GM12872 (cell line): Measurements from ENCODE around the gene CCDC80.

Source experiments
- TF ChIP-seq, protein P1 (sequence below): IDR thresholded peaks from 3 replicates; pipeline ENCODE4 v1.5.1; 2011; ENCODE audit warnings: low read depth, mild to moderate bottlenecking, low read length, moderate library complexity; ENCODE audit not compliant: insufficient read depth

CCDC80 gene

DNA sequence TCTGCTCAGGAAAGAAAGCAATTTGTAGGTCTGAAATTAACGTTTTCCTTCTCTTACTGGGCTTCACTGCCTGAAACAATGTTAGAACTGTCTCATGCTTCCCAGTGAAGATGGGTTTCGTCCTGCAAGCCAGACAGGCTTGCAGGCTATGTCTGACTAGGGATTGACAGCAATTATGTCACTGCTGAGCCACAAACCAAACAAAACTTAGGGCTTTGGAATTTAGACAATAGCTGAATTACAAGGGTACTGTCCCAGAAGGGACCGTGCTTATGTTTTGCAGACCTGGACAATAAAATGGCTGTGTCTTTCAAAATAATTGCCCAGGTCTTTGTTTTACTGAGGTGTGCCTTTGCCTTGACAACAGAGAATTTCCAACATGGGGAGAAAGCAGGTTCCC, 46.3 kb upstream of the CCDC80 start:
- TF ChIP-seq, protein P1, sequence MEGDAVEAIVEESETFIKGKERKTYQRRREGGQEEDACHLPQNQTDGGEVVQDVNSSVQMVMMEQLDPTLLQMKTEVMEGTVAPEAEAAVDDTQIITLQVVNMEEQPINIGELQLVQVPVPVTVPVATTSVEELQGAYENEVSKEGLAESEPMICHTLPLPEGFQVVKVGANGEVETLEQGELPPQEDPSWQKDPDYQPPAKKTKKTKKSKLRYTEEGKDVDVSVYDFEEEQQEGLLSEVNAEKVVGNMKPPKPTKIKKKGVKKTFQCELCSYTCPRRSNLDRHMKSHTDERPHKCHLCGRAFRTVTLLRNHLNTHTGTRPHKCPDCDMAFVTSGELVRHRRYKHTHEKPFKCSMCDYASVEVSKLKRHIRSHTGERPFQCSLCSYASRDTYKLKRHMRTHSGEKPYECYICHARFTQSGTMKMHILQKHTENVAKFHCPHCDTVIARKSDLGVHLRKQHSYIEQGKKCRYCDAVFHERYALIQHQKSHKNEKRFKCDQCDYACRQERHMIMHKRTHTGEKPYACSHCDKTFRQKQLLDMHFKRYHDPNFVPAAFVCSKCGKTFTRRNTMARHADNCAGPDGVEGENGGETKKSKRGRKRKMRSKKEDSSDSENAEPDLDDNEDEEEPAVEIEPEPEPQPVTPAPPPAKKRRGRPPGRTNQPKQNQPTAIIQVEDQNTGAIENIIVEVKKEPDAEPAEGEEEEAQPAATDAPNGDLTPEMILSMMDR, result no peak

DNA sequence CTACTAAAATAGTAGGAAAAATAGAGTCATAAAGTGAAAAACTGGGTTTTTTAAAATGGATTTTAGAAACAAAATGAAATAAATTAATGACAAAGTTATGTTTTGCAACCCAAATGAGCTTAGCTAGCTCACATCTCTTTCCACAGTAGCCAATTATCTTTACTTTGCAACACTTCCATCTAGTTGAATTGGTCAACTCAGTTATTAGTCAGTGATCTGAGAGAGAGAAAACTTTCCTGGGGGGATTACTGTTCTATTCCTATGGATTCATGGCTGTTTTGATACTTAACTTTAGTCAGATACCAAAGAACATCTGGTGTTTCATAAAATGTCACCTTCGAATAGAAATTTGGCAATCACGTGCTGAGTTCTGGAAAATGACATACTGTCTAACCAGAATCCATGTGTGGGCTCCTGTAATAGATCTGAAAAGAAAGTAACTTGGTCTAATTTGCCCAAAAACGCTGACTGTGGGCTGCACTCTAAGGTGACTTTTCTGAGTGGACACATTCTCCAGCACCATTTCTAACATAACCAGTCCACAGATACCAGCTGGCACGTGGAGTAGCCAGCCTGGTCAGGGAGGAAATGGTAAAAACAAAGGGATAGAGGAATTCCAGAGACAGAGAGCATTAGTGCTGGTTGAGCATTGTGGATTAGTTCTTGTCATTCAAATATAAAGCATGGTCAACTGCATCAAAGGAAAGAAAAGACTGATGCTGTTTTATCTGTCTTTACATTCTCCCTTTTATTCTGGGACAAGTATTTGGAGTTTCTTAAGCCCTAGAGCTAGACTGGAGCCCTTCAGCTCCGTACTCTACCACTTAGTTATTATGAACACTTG, 45.2 kb upstream of the CCDC80 start:
- TF ChIP-seq, protein P1, result no peak

DNA sequence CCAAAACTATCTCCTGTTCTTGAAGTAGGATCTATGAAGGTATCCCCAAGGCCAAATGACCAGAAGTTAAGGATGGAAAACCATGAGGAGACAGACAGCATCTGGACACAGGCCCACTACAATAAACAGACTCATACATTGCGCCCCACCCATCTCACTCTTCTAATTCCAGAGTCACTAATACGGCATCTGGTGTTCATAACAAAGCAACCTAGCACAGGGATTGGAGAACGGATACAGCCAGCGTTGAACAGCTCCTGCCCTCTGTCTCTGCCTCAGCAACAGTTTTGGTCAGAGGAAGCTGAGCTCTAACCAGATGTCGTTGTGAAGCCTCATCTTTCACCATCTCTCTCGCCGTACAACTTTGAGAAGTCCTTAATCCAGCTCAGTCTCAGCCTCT, 44.5 kb upstream of the CCDC80 start:
- TF ChIP-seq, protein P1, result no peak

DNA sequence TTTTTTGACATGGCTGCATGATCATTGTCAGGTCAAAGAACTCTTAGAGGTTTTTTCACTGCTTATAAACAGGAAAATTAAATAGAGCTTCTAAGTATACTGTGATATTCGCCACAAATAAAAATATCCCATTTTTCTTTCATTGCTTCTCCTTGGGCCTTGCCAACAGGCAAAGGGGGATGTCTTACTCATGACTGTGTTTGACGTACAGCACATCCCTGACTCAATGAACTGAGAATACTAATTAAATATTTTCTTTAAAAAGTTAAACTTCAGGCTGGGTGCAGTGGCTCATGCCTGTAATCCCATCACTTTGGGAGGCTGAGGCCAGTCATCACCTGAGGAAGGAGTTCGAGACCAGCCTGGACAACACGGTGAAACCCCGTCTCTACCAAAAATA, 41.4 kb upstream of the CCDC80 start:
- TF ChIP-seq, protein P1, result no peak

DNA sequence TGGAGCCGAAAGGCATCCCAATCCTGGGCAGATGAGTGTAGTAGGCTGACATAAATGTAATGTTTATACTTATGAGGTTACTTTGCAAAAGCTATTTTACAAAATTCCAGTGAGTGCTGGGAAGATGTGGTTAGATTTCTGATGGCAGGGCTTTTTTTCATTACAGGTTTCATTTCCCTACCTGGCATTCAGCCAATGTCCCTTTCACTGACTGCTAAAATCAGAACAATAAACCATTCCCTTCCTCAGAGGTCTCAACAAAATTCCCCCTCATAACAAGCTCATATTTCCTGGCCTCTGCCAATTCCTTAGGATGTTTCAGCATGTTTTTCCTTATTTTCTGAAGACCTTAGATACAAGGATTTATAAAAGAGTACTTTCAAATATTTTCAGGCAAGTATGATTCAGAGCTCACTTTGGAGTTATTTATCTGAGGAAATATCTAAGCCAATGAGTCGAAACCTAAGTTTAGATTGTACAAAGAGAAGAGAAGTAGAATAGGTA, 40.9 kb upstream of the CCDC80 start:
- TF ChIP-seq, protein P1, result no peak

DNA sequence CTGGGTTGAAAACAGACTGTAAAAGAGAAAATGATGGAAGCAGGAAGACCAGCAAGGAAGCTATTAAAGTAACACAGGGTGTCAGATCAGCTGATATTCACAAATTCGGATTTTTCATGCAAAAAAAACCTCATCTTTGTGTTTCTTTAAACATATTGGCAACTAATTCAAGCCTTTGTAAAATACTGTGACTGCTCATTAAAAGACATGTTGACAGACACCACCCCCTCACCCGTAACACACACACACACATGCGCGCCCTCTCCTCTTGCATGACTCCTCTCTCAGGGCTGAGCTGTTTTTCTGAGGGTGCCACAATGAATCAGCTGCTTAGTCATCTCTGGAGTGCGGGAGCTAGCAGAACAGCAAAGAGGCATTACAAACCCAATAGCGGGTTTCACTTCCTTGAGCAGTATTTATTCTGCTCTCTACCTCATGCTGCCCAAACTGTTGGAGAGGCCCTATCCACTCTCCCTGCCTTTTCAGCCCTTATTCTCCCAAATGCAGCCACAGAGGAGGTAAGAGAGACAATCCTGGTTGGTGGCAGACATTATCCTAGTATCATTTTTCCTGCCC, 35.8 kb upstream of the CCDC80 start:
- TF ChIP-seq, protein P1, result no peak

DNA sequence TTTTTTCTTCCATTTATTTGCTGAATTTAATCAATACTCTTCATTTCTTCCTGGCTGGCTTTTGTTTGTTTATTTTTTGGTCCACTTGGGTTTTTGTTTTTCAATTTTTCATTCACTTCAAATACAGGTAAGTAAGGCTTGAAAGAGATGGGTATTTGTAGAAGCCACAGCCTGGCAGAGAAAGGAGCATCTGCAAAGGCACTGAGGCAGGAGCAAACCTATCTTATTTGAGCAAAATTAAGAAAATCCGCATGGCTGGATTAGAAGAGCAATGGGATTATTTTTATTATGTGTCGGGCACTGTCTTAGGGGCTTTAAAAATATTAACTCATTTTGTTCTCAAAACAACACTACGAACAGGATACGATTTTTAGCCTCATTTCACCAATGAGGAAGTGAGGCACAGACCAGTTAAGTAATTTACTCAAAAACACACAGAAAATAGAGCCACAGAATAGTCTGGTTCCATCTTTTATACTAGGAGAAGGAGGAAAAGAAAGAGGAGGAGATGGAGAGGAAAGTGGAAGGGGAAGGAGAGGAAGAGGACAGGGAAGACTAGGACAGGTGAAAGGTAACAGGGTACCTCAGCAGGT, 35.1 kb upstream of the CCDC80 start:
- TF ChIP-seq, protein P1, result no peak
